Naive thymus-derived CD4-positive, alpha-beta T cell (primary cell): Measurements from ENCODE around the gene TBC1D22B. TPM values are rescaled to one million over a fixed set of nuclear protein-coding genes. Genes with fewer than 3 reads are reported as not detected.
"Not testable (repeated sequence)": the region's sequence is repeated elsewhere in the genome, so short reads cannot be mapped to it uniquely, and the experiment has no call there.

Source experiments
- ATAC-seq: fragments of 150-1000 bp; cut with Tn5 transposase; 2 replicates; pipeline ENCODE4 v1.10.0; 2021; ENCODE audit warnings: mild to moderate bottlenecking, moderate library complexity
- CTCF ChIA-PET: fragments of 350-600 bp; sonication (Branson Sonifier 250); formaldehyde crosslinking; loops from one replicate; lab custom pipeline; 2021; ENCODE audit warnings: antibody characterized with exemption; lab: Charles Lee
- POLR2A ChIA-PET: fragments of 350-600 bp; sonication (Branson Sonifier 250); formaldehyde crosslinking; loops from one replicate; lab custom pipeline; 2021; ENCODE audit warnings: antibody characterized with exemption, inconsistent platforms; lab: Charles Lee
- DNase-seq, 9 donors: peaks; one replicate each; pipeline versions ENCODE4 v3.0.0 to v3.0.0-alpha.2; 2020 to 2022; ENCODE audit warnings: mixed read lengths in 1 of 9
- H3K27ac ChIP-seq: one replicate; pipeline ENCODE4 v1.7.0; 2013; ENCODE audit warnings: mild to moderate bottlenecking, low read depth, low read length, moderate library complexity
- H3K27me3 ChIP-seq, 2 donors: one replicate each; pipeline ENCODE4 v1.7.0; 2013; ENCODE audit warnings: low read length in 2 of 2, mild to moderate bottlenecking in 2 of 2, moderate library complexity in 2 of 2; ENCODE audit not compliant: control insufficient read depth in 2 of 2, insufficient read depth in 2 of 2
- H3K36me3 ChIP-seq, 3 experiments: 1 replicate in 2 of 3; 2 replicates in 1 of 3; pipeline ENCODE4 v1.7.0; 2013; ENCODE audit warnings: low read length in 3 of 3, mild to moderate bottlenecking in 3 of 3, moderate library complexity in 1 of 3; ENCODE audit not compliant: insufficient read depth in 3 of 3, control insufficient read depth in 2 of 3
- H3K4me1 ChIP-seq, 2 donors: one replicate each; pipeline ENCODE4 v1.7.0; 2013; ENCODE audit warnings: low read length in 2 of 2, mild to moderate bottlenecking in 2 of 2, moderate library complexity in 1 of 2; ENCODE audit not compliant: control insufficient read depth in 2 of 2, insufficient read depth in 2 of 2
- H3K4me3 ChIP-seq: 2 replicates; pipeline ENCODE4 v1.7.0; 2013; ENCODE audit warnings: mild to moderate bottlenecking, low read length
- H3K9me3 ChIP-seq, 3 experiments: 1 replicate in 2 of 3; 2 replicates in 1 of 3; pipeline ENCODE4 v1.7.0; 2013; ENCODE audit warnings: low read length in 3 of 3; ENCODE audit not compliant: control insufficient read depth in 2 of 3
- H3K27ac Mint-ChIP-seq, 9 donors: one replicate each; pipeline ENCODE4 v1.8.0; 2020 to 2022; ENCODE audit warnings: mixed read lengths in 9 of 9, mild to moderate bottlenecking in 8 of 9, moderate library complexity in 5 of 9, inconsistent platforms in 2 of 9
- H3K27me3 Mint-ChIP-seq, 5 donors: one replicate each; pipeline ENCODE4 v1.8.0; 2021 to 2022; ENCODE audit warnings: mixed read lengths in 5 of 5, mild to moderate bottlenecking in 1 of 5
- H3K36me3 Mint-ChIP-seq, 5 donors: one replicate each; pipeline ENCODE4 v1.8.0; 2020 to 2022; ENCODE audit warnings: mixed read lengths in 5 of 5, mild to moderate bottlenecking in 3 of 5, inconsistent platforms in 1 of 5
- H3K4me1 Mint-ChIP-seq, 7 donors: one replicate each; pipeline ENCODE4 v1.8.0; 2020 to 2022; ENCODE audit warnings: mixed read lengths in 7 of 7, mild to moderate bottlenecking in 3 of 7, inconsistent platforms in 1 of 7
- H3K4me3 Mint-ChIP-seq, 10 donors: one replicate each; pipeline ENCODE4 v1.8.0; 2020 to 2022; ENCODE audit warnings: mild to moderate bottlenecking in 10 of 10, mixed read lengths in 10 of 10, moderate library complexity in 6 of 10, inconsistent platforms in 2 of 10
- H3K9me3 Mint-ChIP-seq, 11 donors: one replicate each; pipeline ENCODE4 v1.8.0; 2020 to 2022; ENCODE audit warnings: mixed read lengths in 11 of 11, mild to moderate bottlenecking in 4 of 11, inconsistent platforms in 1 of 11, moderate library complexity in 1 of 11
- intact Hi-C, 2 donors: fragments of 100-400 bp; cut with micrococcal nuclease; formaldehyde crosslinking; loops; one replicate each; pipeline ENCODE4 v1.15.1; 2023
- polyA plus RNA-seq, 2 donors: library from polyadenylated mRNA; unstranded; fragments of 300-500 nt; fragmentation: Illumina TruSeq; gene quantifications; one replicate each; pipeline ENCODE4 v1.2.3, GENCODE V29; 2021
- total RNA-seq, 6 experiments: library from RNA in 5 of 6; stranded (reverse) in 5 of 6; gene quantifications; 1 replicate in 5 of 6; 2 replicates in 1 of 6; pipeline ENCODE4 v1.2.3 and lab custom pipeline; 2021 to 2026

Gene TBC1D22B
- total and polyA plus RNA-seq, 7 experiments from 2014 or later = 7.7 to 23.5 (median 9.5) TPM

DNA sequence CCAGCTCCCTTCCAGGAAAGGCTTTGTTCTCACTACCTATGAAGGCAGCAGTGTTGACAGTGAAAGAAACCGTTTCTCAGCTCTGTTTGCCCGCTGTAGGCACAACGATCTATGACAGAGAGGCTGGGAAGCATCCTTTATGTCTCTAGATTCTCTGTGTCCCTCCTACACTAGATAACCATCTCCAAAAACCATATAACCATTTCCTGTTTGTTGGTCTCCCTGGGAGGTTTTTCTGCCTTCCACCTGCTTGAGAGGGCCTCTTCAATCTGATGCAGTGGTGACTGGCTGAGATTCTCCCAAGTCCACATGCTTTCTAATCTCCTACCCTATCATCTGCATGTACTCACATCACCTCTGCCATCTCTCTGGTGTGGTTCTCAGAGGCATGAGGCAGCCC is 32.4 kb downstream of the TBC1D22B start:
- Mint-ChIP-seq H3K27ac (peak overlapping the region; percentile 49 to 94 (median 77)), H3K9me3 (no peaks in the 10 kb centered on the region), H3K4me1 (peaks cover 18 to 57% (median 22%) of the 10 kb centered on the region in 7 donors), H3K27me3 (no peaks in the 10 kb centered on the region), H3K36me3 (peaks cover 15 to 55% (median 48%) of the 10 kb centered on the region in 5 donors), H3K4me3 (peak overlapping the region in 8 of 10 donors; percentile 0 to 75 (median 24))
- ChIA-PET POLR2A (no interaction called here), CTCF (no interaction called here)
- peak; percentile 81 for ATAC-seq
- peaks cover 0 to 46% (median 10%) of the 10 kb centered on the region in 3 experiments for H3K36me3 ChIP-seq
- intact Hi-C loops = loop anchor here in 1 of 2 donors (1.0 to 5.0 kb wide), 2 partner anchors 32 to 118 kb away; partner anchors contain the start of genes PIM1 and TMEM217
- peak in 8 of 9 donors; percentile 27 to 63 (median 48) for DNase-seq
- peaks cover 12 to 14% of the 10 kb centered on the region in 2 donors for H3K4me1 ChIP-seq
- H3K4me3 ChIP-seq = no peak overlapping the region
- H3K9me3 ChIP-seq = no peaks in the 10 kb centered on the region
- peak overlapping the region; percentile 18 for H3K27ac ChIP-seq
- no peaks in the 10 kb centered on the region for H3K27me3 ChIP-seq

DNA sequence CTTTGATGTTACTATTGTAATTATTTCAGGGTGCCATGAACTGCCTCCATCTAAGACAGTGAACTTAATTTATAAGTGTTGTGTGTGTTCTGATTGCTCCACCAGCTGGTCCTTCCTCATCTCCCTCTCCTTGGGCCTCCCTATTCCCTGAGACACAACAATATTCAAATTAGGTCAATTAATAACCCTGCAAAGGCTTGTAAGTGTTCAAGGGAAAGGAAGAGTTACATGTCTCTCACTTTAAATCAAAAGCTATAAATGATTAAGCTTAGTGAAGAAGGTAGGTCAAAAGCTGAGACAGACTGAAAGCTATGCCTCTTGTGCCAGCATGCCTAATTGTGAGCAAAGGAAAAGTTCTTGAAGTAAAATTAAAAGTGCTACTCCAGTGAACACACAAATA is 35.9 kb downstream of the TBC1D22B start:
- ATAC-seq (no peak), DNase-seq (no peak)
- H3K27me3 Mint-ChIP-seq = no peaks in the 10 kb centered on the region
- H3K4me3 ChIP-seq = no peak overlapping the region
- peaks cover 15 to 47% (median 18%) of the 10 kb centered on the region in 7 donors for H3K4me1 Mint-ChIP-seq
- peaks cover 12 to 14% of the 10 kb centered on the region in 2 donors for H3K4me1 ChIP-seq
- no peak overlapping the region for H3K27ac Mint-ChIP-seq
- intact Hi-C loops = loop anchor here in 1 of 2 donors (5.0 kb wide), 1 partner anchor 121 kb away; the partner anchor contains the start of gene PIM1
- H3K9me3 ChIP-seq = no peaks in the 10 kb centered on the region
- peaks cover 16 to 60% (median 49%) of the 10 kb centered on the region in 5 donors for H3K36me3 Mint-ChIP-seq
- H3K36me3 ChIP-seq = peaks cover 4 to 45% (median 10%) of the 10 kb centered on the region in 3 experiments
- H3K9me3 Mint-ChIP-seq = peaks cover 0 to 4% (median 0%) of the 10 kb centered on the region in 11 donors
- POLR2A ChIA-PET = no interaction called here
- no peak overlapping the region for H3K27ac ChIP-seq
- CTCF ChIA-PET = no interaction called here
- no peak overlapping the region for H3K4me3 Mint-ChIP-seq
- H3K27me3 ChIP-seq = no peaks in the 10 kb centered on the region

DNA sequence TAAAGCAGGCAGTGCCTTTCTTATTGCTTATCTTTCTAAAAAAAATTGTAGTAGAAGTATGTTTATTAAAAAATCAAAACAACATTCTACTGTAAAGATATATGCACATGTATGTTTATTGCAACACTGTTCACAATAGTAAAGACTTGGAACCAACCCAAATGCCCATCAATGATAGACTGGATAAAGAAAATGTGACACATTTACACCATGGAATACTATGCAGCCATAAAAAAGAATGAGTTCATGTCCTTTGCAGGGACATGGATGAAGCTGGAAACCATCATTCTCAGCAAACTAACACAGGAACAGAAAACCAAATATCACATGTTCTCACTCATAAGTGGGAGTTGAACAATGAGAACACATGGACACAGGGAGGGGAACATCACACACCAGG is 40.1 kb downstream of the TBC1D22B start:
- DNase-seq, H3K27ac Mint-ChIP-seq, H3K27me3 ChIP-seq, H3K4me1 ChIP-seq, H3K4me3 Mint-ChIP-seq, intact Hi-C loops, ATAC-seq, H3K9me3 Mint-ChIP-seq, H3K9me3 ChIP-seq, H3K27ac ChIP-seq, H3K27me3 Mint-ChIP-seq, H3K4me3 ChIP-seq: not testable (repeated sequence)
- peaks cover 4 to 35% (median 7%) of the 10 kb centered on the region in 3 experiments for H3K36me3 ChIP-seq
- peaks cover 11 to 67% (median 37%) of the 10 kb centered on the region in 5 donors for H3K36me3 Mint-ChIP-seq
- CTCF ChIA-PET = interaction anchor here (1.3 kb wide), 1 partner anchor 17 kb away, joined by 3 read pairs; no protein-coding TSS in a partner anchor
- H3K4me1 Mint-ChIP-seq = peaks cover 0 to 21% (median 0%) of the 10 kb centered on the region in 7 donors
- POLR2A ChIA-PET = interaction anchor here (0.7 kb wide), 1 partner anchor 259 kb away, joined by 3 read pairs; no protein-coding TSS in a partner anchor

DNA sequence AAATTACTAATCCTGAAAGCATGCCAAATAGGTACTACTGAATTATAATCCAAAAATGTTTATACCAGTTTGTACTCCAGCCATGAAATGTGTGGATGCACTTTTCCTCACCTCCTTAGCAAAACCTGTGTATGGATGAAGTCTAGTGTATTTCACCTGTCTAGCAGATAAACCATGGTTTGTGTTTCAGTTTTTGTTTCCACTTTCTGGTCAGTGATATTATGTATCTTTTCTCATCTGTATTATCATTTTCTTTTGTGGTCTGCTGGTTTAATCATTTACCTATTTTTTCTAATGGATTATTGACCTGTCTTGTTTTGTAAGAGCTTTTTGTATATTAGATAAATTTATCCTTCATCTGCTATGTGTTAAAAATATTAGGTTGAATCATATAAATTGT is 41.4 kb downstream of the TBC1D22B start:
- no peak overlapping the region for H3K4me3 Mint-ChIP-seq
- no peaks in the 10 kb centered on the region for H3K4me1 ChIP-seq
- H3K9me3 ChIP-seq = no peaks in the 10 kb centered on the region
- ChIA-PET POLR2A (no interaction called here), CTCF (no interaction called here)
- intact Hi-C loops = no loop called here
- H3K4me3 ChIP-seq = no peak overlapping the region
- DNase-seq (no peak), ATAC-seq (no peak)
- peaks cover 0 to 31% (median 0%) of the 10 kb centered on the region in 7 donors for H3K4me1 Mint-ChIP-seq
- no peak overlapping the region for H3K27ac ChIP-seq
- no peak overlapping the region for H3K27ac Mint-ChIP-seq
- no peaks in the 10 kb centered on the region for H3K27me3 Mint-ChIP-seq
- no peaks in the 10 kb centered on the region for H3K27me3 ChIP-seq
- H3K36me3 ChIP-seq = peaks cover 7 to 40% (median 7%) of the 10 kb centered on the region in 3 experiments
- H3K36me3 Mint-ChIP-seq = peaks cover 12 to 70% (median 36%) of the 10 kb centered on the region in 5 donors
- H3K9me3 Mint-ChIP-seq = peaks cover 0 to 4% (median 0%) of the 10 kb centered on the region in 11 donors

DNA sequence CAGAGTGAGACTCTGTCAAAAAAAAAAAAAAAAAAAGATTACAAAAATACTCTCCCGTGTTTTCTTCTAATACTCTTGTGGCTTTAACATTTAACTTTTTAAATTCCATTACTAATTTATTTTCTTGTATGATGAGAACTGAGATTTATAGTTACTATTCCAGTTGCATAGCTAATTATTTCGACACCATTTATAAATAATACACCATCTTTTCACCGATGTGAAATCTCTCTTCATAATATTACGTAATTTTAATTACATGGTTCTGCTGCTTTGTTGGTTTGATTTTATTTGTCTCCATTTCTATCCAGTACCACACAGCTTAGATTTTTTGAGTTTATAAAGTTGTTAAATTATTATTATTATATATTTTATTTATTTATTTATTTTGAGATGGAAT is 42.4 kb downstream of the TBC1D22B start:
- H3K27me3 ChIP-seq = no peaks in the 10 kb centered on the region
- no peak overlapping the region for H3K27ac Mint-ChIP-seq
- H3K4me3 ChIP-seq = no peak overlapping the region
- CTCF ChIA-PET = no interaction called here
- H3K27ac ChIP-seq = no peak overlapping the region
- DNase-seq (no peak), ATAC-seq (no peak)
- POLR2A ChIA-PET = no interaction called here
- peaks cover 7 to 42% (median 7%) of the 10 kb centered on the region in 3 experiments for H3K36me3 ChIP-seq
- peaks cover 0 to 34% (median 0%) of the 10 kb centered on the region in 7 donors for H3K4me1 Mint-ChIP-seq
- intact Hi-C loops = no loop called here
- peaks cover 0 to 4% (median 0%) of the 10 kb centered on the region in 11 donors for H3K9me3 Mint-ChIP-seq
- no peaks in the 10 kb centered on the region for H3K9me3 ChIP-seq
- H3K4me1 ChIP-seq = no peaks in the 10 kb centered on the region
- no peaks in the 10 kb centered on the region for H3K27me3 Mint-ChIP-seq
- no peak overlapping the region for H3K4me3 Mint-ChIP-seq
- H3K36me3 Mint-ChIP-seq = peaks cover 12 to 77% (median 42%) of the 10 kb centered on the region in 5 donors

DNA sequence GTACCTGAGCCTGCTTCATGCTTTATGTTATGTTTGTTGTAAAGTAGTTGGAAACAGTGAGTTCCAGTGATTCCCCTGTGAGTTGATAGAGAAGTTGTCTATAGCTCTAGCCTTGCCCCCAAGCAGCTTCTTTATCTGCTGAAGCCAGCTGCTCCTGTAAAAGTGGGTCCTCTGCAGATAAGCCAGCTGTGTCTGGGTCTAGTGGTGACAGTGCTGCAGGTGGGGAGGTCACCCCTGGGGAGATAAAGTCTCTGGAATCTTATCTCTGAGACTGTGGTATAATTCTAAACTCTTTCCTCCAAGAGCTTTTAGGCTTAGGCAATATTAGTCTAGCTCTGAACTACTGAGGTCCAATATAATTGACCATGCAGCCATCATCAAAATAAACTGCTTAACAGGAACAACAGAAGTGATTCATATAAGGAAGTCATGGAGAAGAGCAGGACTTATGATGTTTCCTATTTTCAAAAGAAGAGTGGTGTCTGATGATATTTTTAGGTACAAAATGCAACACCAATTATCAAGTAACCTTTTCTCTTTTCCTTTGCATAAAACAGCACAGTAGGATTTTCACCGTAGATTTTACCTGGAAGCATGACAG is 44.6 kb downstream of the TBC1D22B start:
- ATAC-seq = no peak
- intact Hi-C loops = no loop called here
- POLR2A ChIA-PET = no interaction called here
- H3K4me1 Mint-ChIP-seq = peaks cover 0 to 36% (median 0%) of the 10 kb centered on the region in 7 donors
- CTCF ChIA-PET = interaction anchor here (0.6 to 0.7 kb wide), 2 partner anchors 16 to 170 kb away, joined by 3 to 5 read pairs; no protein-coding TSS in a partner anchor
- H3K4me3 Mint-ChIP-seq = no peak overlapping the region
- H3K27me3 ChIP-seq = no peaks in the 10 kb centered on the region
- H3K27ac ChIP-seq = no peak overlapping the region
- peaks cover 6 to 66% (median 26%) of the 10 kb centered on the region in 5 donors for H3K36me3 Mint-ChIP-seq
- no peak overlapping the region for H3K4me3 ChIP-seq
- H3K9me3 ChIP-seq = no peaks in the 10 kb centered on the region
- H3K36me3 ChIP-seq = peaks cover 7 to 41% (median 11%) of the 10 kb centered on the region in 3 experiments
- no peaks in the 10 kb centered on the region for H3K27me3 Mint-ChIP-seq
- no peak for DNase-seq
- no peak overlapping the region for H3K27ac Mint-ChIP-seq
- H3K4me1 ChIP-seq = no peaks in the 10 kb centered on the region
- no peaks in the 10 kb centered on the region for H3K9me3 Mint-ChIP-seq
